Tongue (tissue), 2 donors: ENCODE results near the gene TCEANC. TPM values are rescaled to one million over a fixed set of nuclear protein-coding genes. Genes with fewer than 3 reads are reported as not detected.
"Not testable (repeated sequence)": the region's sequence is repeated elsewhere in the genome, so short reads cannot be mapped to it uniquely, and the experiment has no call there.

ENCODE experiments used
- DNase-seq: peaks from one replicate; pipeline ENCODE4 v3.0.0-alpha.2; 2015
- total RNA-seq: library from RNA; depleted of rRNA; stranded (reverse); fragments of >200 nt; gene quantifications from one replicate; pipeline ENCODE4 v1.2.3, GENCODE V29; 2014

Gene TCEANC
- total RNA-seq, 1 donor from 2014 or later = 6.5 TPM

DNA sequence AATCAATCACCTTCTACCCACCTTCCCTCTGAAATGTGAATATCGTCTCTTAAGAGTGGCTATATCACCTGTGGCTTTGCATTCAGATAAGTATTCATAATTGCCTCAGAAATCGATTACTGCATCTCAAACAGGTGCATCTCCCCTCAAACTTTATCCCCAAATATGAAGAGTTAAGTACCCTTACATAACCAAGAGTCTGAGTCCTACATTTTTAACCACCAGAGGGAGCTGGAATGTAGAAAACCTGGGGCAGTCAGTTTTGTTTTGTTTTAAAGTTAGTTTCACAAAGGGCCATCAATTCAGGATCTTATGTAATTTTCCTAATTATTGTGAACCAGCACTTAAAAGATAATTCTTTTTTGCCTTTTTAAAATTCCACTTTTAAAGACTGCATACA, 5.7 kb downstream of the TCEANC start:
- DNase-seq = peak; percentile 76

DNA sequence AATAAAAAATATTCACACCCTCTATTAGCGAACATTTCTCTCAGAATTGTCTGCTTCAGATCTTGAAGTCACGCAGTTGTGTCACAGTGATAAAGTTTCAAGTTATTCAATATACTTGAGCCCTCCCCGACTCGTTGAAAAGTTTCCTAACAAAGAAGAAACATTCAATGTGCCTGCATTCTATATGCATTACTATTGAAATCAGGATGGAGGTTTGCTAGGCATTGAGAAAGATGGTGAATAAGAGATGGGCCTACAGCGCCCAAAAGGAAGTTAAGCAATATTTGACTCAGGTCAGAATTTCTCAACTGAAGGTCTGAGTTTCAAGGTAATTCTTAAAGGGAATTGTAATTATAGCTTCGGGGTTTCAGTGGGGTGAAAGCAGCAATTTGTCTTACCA, 6.1 kb downstream of the TCEANC start:
- DNase-seq = no peak

DNA sequence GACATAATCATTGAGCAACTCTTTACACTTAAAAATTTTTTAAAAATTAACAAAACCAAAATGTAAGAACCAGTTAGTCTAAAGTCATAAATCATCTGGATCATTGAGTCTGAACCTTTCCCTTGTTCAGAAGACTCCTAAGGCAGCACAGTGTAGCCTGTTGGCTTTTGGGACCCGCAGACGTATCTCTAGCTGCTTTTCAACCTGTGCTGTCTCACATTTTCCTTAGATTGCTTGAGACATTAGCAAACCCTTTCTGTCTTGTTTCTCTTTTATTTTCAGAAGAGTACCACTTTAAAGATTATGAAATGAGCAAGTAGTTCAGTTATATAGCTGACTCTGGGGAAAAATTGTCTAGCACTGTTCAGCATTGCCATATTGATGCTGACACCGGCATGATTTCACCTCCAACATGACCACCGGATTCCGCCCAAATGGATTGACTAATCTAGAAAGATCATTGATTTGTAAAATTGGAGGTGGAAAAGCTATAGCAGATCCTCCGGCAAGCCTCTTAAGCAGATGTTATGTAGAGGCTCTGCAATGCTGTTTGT, 8.9 kb downstream of the TCEANC start:
- DNase-seq = no peak

GRCh38 chrX:13662355-13662791, 9.4 kb downstream of the TCEANC start:
- DNase-seq = peak; percentile 69

- DNase-seq = no peak
These were observed 11.1 kb downstream of the TCEANC start for GRCh38 chrX:13664020-13664419.

DNA sequence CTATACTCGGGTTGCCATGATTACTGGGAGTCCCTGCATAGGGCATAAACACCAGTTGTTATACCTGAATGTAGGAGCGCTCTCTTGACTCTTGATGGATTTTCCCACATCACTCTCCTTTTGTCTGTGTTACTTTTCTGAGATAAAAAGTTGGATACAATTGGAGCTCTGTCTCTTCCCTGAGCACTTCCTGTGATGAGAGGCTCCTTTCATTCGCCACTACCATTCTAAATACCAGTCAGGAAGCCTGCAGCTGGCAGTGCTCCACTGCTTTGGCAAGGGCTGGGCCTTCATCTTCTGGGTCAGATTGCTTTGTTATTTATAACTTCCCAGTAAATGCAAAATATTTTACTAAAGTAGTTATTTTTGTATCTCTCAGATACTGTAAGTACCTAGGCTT, 13.9 kb downstream of the TCEANC start:
- no peak for DNase-seq

GRCh38 chrX:13667919-13668318, 15.0 kb downstream of the TCEANC start:
- no peak for DNase-seq

GRCh38 chrX:13669246-13669737, 16.4 kb downstream of the TCEANC start:
- peak; percentile 70 for DNase-seq

DNA sequence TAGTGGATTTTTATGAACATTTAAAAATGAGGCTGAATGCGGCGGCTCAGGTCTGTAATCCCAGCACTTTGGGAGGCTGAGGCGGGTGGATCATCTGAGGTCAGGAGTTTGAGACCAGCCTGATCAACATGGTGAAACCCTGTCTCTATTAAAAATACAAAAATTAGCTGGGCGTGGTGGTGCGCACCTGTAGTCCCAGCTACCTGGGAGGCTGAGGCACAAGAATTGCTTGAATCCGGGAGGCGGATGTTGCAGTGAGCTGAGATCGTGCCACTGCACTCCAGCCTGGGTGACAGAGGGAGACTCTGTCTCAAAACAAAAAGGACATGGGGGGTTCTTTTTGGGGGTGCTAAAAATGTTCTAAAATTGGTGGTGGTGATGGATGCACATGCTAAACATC, 16.8 kb downstream of the TCEANC start:
- not testable (repeated sequence) for DNase-seq

- DNase-seq = no peak
These were observed 17.3 kb downstream of the TCEANC start for GRCh38 chrX:13670197-13670596.

- no peak for DNase-seq
These were observed 20.1 kb downstream of the TCEANC start for GRCh38 chrX:13673016-13673415.

DNA sequence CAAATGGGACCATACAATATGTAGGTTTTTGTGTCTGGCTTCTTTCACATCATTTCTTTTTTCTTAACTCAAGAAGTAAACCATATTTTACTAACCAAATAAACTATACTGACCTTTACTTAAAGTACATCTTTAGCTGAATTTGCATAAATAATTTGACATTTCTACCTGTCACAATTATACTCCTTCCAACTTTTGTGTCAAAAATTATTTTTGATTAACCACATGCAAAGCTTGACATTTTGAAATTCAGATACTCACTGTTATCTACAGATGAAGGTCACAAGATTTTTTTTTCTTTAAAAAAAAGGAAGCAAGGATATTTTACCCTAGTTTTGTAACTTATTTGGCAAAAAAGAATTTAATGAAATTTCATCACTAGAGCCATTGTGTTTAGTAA, 23.9 kb downstream of the TCEANC start:
- DNase-seq = no peak

DNA sequence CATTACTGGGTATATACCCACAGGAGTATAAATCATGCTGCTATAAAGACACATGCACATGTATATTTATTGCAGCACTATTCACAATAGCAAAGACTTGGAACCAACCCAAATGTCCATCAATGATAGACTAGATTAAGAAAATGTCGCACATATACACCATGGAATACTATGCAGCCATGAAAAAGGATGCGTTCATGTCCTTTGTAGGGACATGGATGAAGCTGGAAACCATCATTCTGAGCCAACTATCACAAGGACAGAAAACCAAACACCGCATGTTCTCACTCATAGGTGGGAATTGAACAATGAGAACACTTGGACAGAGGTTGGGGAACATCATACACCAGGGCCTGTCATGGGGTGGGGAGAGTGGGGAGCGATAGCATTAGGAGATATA, 26.8 kb downstream of the TCEANC start:
- DNase-seq = not testable (repeated sequence)

- DNase-seq = no peak
These were observed 28.7 kb downstream of the TCEANC start for GRCh38 chrX:13681595-13681994.

DNA sequence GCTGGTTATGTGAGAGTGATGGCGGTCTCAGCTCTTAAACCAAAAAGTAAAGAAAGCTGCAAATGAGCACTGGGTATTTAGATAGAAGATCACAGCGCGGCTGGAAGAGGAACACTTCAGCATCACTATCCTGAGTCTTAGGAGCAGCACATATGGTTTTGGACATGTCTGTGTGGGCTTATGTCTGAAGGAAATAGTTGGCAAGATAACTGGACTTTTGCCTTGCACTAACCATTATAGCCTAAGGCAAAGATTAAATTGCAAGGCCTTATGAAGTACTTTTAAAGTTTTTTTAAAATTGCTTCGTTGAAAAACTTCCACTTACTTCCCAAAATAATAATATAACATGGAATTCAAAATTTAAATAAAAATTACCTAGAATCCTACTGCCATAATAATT, 31.4 kb downstream of the TCEANC start:
- no peak for DNase-seq

DNA sequence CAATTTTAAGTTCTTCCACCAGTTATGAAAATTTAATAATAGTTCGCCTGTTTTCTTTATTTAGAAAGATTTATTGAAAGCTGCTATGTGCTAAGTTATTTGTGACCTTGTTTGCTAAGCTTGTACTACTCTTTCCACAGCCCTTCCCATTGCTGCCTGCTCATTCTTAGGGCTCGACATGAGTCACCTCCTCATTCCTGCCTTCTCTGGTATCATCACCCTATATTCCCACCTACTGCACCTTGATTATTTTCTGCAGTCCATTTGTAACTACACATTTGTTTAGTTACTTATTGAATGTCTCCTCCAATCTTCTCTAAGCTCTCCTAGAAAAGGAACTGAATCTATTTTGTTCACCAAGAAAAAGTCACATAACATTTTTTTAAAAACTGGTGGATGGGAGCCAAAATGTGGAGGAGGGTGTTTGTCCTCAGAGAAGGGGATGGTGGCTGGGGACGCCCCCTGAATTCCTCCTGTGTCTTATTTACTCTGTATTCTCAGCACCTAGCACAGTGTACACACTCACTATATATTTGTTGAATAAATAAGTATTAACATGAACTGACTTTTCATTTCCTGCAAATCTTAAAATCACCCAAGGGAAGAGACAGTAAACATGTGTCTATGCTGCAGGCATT, 32.3 kb downstream of the TCEANC start:
- DNase-seq = no peak

DNA sequence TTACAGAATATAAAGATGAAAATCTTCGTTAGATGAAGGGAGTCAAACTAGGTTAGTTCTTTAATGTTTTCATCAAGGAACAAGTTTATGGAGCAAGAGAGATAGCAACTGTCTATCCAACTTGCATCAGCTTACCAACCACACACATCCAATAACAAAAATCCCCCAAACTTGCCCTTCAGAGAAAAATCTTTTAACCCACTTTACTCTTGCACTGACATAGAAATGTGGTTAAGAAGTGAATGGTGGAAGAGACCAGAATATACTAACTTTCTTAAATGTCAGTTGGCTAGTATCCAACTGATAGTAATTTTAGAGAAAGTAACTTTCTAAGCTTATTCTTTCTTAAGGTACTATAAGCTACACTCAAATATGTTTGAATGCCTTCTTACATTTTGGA, 34.3 kb downstream of the TCEANC start:
- DNase-seq = no peak

- no peak for DNase-seq
These were observed 35.5 kb downstream of the TCEANC start for GRCh38 chrX:13688384-13688957.

DNA sequence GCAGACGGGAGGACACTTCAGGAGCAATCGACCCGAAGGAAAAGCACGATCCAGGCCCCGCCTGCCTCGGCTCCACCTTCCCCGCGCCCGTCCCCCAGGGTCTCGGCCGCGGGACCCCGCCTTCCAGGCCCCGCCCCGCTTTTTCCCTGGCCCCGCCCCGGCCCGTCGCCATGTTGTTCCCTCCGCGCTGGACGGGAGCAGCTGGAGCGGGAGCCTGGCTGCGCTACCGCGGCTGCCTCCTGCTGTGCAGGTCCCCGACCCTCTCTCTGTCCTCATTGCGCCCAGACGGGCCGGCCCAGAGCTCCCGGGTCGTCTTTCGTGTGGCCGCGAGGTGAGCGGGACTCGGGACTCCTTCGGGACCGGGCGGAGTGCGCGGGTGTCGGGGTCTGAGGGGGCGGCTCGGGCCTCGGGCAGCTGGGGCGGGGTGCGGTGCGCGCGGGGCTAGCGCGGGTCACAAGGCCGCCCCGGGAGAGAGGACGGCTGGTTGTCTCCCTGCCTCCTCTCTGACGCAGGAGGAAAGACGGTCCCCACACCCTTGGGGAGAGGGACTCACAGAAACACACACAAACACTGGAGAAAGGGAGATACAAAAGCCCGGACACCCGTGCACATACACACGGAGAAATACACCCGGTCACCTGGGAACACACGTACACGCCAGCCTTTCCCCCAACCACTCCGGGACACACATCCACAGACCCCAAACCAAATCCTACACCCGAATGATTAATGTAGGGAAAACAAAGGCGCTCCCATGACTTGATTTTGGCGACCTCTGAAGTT, 36.2 kb downstream of the TCEANC start, which contains the start of gene RAB9A:
Gene RAB9A, plus strand, starts transcription at position 171 of the 783 bp plus-strand sequence. CDS start 19,619 bp downstream, outside the sequence.
- DNase-seq = peak; percentile 90

DNA sequence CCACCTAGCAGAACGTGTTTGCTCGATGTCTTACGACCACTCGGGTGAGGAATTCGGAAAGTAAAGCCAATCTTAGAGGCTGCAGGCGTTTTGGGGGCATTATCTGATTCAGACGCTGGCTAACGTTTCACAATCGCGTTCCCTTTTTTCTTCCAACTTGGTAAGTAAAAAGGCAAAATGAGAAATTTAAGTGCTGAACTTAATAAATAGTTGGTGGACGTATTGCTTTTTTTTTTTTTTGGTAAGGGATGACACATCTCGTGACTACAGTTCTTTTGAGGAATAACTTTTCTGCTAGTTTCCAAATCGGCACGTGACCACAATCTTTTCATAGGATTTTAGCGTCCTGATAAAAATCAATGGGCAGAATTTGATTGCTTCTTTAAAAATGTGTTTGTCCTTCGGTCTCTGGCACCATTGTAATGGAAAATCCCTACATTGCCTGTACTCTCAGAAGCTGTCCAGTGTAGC, 36.8 kb downstream of the TCEANC start:
- peak; percentile 37 for DNase-seq

DNA sequence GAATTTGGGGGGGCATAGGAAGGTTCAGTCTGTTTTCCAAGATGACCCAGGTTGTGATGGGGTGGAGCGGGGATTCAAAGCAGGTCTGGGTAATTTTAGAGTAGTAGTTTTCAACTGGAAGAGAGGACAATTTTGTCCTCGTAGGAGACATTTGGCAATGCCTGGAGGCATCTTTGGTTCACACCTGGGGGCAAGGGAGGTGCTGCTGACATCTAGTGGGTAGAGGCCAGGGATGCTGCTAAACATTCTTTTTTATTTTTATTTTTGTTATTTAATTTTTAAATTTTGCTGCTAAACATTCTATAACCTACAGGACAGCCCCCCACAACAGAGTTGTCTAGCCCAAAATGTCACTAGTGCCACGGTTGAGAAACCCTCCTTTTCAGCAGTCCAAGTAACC, 37.9 kb downstream of the TCEANC start:
- DNase-seq = no peak

GRCh38 chrX:13691841-13692371, 39.0 kb downstream of the TCEANC start:
- DNase-seq = no peak
